NCI-H1092 treated with DMSO at 0.1 percent for 48 hours (cell line): ENCODE results near the gene SMIM38.
A peak's percentile ranks its signal among the peaks of the same experiment; 100 is the strongest.

ENCODE experiments used
- DNase-seq: peaks from one replicate; lab custom pipeline; 2025; lab: John Stamatoyannopoulos, UW

The SMIM38 gene

GRCh38 chr11:69159150-69159852, 3.6 kb downstream of the SMIM38 start:
- DNase-seq = no peak

GRCh38 chr11:69160296-69161116, 4.8 kb downstream of the SMIM38 start:
- DNase-seq = no peak

- no peak for DNase-seq
Measured at GRCh38 chr11:69161117-69161407, 5.3 kb downstream of the SMIM38 start.

GRCh38 chr11:69162505-69162904, 6.8 kb downstream of the SMIM38 start:
- DNase-seq = no peak

GRCh38 chr11:69163842-69164241, 8.1 kb downstream of the SMIM38 start:
- no peak for DNase-seq

GRCh38 chr11:69164824-69165223, 9.1 kb downstream of the SMIM38 start:
- DNase-seq = no peak

GRCh38 chr11:69165775-69166174, 10.0 kb downstream of the SMIM38 start:
- no peak for DNase-seq

- DNase-seq = no peak
Measured at GRCh38 chr11:69166218-69167115, 10.7 kb downstream of the SMIM38 start.

GRCh38 chr11:69167130-69167915, 11.6 kb downstream of the SMIM38 start:
- DNase-seq = no peak

- no peak for DNase-seq
Measured at GRCh38 chr11:69167916-69168691, 12.4 kb downstream of the SMIM38 start.

- no peak for DNase-seq
Measured at GRCh38 chr11:69169479-69169878, 13.7 kb downstream of the SMIM38 start.

- peak; percentile 9 for DNase-seq
Measured at GRCh38 chr11:69170704-69171103, 15.0 kb downstream of the SMIM38 start.

- DNase-seq = no peak
Measured at GRCh38 chr11:69171476-69172240, 15.9 kb downstream of the SMIM38 start.

- DNase-seq = no peak
Measured at GRCh38 chr11:69172674-69173073, 16.9 kb downstream of the SMIM38 start.

GRCh38 chr11:69173331-69173730, 17.6 kb downstream of the SMIM38 start:
- no peak for DNase-seq

GRCh38 chr11:69173925-69174581, 18.3 kb downstream of the SMIM38 start:
- DNase-seq = no peak

- no peak for DNase-seq
Measured at GRCh38 chr11:69174841-69175240, 19.1 kb downstream of the SMIM38 start.

GRCh38 chr11:69178819-69179482, 23.2 kb downstream of the SMIM38 start:
- peak; percentile 93 for DNase-seq

- DNase-seq = no peak
Measured at GRCh38 chr11:69180226-69180625, 24.5 kb downstream of the SMIM38 start.
